ENCODE data around the gene MRPS7.

MRPS7 gene

DNA sequence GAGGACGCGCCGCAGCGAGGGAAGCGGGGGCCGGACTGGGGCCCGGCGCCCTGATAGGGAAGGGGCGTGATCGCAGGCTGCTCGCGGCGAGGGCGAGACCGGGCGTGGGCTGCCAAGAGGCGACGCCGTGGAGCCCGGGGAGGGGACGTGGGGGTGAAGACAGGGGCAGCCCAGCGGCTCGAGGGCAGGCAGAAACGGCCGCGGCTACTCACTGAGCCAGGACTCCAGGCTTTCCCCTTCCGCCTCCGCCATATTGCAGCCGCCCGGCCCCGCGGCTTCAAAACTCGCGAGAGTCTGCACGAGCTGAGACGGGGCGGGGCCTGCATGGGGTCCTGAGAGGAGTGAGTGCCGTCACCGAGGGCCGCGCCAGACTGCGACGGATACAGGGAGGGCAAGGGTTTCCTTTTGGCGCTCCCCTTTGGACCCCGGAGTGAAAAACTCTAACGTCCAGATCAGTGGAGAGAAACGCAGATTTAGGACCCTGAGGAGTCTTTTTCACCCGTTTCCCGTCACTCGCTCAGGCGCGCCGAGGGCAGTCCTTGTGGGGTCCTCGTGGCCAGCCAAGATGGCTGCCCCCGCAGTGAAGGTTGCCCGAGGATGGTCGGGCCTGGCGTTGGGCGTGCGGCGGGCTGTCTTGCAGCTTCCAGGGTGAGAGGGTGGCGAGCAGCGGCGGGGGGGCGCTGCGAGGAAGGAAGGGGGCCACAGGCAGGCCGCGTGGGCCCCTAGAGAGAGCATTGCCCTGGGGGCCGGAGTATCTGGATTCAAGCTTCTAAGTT, at the start of gene MRPS7, which contains the start of gene GGA3:
MRPS7 (plus strand) TSS at position 544 of the 776 bp plus-strand sequence; CDS start at position 566, 22 bp downstream.
GGA3 (minus strand) TSS at position 271 of the 776 bp plus-strand sequence; CDS start at position 252, 19 bp downstream.
- DNase-seq, result peak; percentile 69

DNA sequence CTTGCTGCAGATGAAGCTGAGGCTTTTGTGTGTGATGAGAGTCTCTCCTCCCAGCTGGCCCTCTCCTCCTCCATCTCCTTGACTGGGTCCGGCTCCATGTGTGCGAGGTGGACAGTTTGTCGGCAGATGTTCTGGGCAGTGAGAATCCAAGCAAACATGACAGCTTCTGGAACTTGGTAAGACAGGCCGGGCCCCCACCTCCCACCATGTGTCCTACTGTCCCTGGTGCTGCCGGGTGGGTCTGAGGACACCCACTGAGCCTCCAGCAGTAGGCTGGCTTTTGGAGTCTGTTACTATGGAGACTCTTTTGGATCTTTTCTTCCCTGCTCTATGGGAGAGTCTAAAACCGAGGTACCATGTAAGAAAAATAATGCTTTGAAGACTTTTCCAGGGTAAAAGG, 43.5 kb upstream of the MRPS7 start:
- DNase-seq, result no peak

DNA sequence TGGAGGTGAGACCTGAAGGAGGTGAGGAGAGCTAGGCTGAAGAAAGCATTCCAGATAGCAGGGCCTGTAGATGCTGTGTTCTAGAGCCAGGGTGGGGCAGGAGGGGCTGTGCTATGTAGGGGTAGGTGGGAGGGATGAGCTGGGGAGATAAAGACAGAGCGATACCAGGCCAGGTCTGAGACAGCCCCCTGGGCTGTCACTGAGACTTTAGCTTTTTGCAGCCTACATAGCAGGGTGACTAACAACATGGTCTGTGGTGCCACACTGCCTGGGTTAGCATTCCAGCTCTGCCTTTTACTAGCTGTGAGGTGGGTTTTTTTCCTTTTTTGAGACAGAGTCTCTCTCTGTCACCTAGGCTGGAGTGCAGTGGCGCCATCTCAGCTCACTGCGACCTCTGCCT, 41.9 kb upstream of the MRPS7 start:
- DNase-seq, result no peak

DNA sequence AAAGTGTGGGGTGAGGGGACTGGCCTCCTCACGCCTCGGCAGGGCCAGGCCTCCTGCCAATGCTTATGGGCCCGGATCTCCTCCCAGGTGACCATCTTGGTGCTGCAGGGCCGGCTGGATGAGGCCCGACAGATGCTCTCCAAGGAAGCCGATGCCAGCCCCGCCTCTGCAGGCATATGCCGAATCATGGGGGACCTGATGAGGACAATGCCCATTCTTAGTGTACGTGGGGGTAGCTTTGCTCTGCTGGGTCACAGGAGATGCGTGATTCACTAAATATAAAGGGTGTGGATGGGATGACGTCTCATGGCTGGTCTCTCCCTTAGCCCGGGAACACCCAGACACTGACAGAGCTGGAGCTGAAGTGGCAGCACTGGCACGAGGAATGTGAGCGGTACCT, 36.7 kb upstream of the MRPS7 start:
- no peak for DNase-seq

DNA sequence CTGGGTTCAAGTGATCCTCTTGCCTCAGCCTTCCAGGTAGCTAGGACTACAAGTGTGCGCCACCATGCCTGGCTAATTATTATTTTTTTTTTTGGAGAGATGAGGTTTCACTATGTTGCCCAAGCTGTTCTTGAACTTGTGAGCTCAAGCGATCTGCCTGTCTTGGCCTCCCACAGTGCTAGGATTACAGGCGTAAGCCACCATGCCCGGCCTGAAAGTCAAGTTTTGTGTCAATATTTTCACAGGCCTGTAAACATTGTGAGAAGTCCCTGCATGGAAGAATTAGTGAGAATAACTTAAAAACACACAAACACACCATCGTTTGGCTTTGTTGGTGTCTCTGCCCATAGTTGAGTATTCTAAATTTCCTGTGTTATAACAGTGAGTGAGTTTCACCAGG, 34.0 kb upstream of the MRPS7 start:
- DNase-seq, result no peak

DNA sequence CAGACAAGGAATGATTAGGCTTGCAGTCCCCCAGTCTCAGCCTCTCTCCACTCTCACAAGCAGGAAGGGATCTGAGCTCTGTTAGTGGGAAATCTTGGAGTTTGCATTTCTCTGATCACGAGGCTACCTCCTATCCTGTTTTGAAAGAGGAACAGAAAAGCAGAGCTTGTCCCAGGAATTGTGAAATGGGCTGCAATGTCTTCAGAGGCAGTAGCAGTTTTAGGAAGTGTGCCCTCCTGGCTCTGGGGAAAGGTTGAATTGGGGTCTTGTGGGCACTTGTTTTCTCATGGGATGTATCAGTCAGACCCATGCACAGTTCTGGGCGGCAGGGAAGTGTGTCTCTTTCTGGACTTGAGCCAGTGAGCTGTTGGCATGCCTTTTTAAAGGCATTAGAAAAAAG, 33.4 kb upstream of the MRPS7 start:
- no peak for DNase-seq

DNA sequence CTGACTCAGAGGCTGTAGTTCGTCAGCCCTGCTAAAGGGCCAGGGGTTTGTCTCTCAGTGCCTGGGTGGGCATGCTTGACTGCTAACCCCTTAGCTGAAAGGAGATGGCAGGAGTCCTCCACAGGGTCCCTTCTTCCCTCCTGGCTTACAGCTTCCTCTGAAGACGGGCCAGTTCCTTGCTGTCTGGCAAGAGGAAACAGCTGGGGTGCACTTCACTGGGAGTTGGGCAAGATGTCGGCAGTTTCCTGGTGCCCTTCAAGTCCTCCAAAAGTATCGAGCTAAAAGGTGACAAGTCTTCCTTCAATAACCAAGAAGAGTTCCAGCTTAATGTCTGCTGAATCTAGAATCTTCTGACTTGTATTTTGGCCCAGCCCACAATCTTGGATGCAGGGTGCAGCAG, 32.8 kb upstream of the MRPS7 start:
- no peak for DNase-seq

DNA sequence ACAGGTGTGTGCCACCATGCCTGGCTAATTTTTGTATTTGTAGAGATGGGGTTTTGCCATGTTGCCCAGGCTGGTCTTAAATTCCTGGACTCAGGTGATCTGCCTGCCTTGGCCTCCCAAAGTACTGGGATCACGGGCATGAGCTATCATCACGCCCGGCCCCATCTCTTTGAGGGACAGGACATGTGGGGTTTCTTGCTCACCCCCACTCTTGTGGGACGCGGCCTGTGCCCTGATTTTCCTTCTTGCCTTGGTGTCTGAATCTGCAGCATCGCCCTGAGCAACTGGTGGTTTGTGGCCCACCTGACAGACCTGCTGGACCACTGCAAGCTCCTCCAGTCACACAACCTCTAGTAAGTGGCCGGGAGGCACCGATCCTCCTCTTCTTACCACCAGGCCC, 30.6 kb upstream of the MRPS7 start:
- no peak for DNase-seq

DNA sequence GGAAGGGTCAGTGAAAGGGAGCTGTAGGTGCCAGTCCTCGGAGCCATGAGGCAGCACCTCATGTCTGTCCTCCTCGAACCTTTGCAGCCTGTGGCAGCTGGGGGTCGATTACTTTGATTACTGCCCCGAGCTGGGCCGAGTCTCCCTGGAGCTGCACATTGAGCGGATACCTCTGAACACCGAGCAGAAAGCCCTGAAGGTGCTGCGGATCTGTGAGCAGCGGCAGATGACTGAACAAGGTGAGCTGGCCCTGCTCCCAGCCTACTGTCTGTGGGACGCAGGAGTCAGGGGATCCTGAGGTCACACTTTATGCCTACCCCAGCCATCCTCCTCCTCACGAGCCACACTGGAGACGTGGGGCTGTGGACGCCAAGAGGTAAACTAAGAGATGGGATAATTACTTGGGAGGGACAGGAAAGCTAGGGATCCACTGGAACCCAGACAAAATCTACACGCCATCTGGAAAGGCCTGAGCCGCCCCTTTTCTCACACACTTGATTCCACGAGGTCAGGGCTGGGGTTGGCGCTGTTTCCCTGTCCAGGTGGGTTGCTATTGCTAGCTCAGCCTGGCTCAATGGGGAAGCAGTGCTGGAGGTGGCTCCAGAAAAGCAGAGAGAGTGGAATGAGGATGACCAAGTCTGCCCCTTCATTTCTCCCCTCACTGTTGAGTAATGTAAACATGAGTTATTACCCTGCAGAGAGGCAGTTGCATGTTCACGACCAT, 29.8 kb upstream of the MRPS7 start:
- DNase-seq, result no peak

DNA sequence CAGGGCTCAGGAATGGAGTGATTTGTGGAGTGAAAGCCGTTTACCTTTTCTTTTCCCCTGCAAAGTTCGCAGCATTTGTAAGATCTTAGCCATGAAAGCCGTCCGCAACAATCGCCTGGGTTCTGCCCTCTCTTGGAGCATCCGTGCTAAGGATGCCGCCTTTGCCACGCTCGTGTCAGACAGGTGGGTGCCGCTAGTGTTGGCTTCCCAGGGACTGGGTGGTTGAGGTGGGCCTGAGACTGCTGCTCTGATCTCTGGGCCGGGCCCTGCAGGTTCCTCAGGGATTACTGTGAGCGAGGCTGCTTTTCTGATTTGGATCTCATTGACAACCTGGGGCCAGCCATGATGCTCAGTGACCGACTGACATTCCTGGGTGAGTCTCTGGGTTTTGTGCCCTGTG, 28.9 kb upstream of the MRPS7 start:
- DNase-seq, result no peak

DNA sequence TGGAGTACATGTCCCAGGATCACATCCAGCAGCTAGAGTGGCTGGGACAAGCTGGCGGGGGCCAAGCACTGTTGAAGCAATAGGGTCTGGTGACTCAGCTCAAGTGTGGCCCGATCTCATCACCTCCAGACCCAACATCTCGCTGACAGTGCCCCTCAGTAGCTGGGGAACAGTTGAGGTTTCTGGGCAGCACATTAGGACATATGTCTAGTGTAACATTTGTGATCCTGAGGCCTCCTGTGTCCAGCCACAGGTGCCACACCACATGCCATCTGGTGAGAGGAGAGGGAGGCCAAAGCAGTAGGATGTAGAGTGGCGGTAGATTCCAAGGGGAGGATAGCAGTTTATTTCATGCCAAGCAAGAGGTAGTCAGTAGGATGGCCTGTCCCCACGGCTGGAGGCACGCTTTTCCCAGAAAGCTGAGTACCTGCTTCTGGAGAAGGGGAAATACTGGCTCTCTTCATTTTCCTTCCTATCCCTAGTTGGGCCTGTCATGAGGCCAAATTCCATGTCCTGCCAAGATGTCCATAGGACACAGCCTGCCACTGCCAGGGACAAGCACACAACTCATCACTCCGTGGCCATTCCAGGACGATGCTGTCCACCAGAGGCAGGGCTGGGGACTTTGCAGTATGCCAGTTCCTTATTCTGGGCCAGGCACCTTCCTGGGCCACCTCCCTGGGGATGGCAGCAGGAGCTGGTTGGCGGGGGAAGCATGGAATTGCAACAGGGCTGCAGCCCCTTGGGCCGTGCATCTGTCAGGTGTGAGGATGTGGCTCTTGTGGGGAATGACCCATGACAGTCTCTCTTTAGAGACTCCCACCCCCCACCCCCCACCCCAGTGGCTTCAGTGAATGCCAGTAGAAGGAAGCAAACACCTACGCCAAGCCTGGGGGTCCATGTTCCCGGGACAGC, 24.3 kb upstream of the MRPS7 start:
- no peak for DNase-seq

DNA sequence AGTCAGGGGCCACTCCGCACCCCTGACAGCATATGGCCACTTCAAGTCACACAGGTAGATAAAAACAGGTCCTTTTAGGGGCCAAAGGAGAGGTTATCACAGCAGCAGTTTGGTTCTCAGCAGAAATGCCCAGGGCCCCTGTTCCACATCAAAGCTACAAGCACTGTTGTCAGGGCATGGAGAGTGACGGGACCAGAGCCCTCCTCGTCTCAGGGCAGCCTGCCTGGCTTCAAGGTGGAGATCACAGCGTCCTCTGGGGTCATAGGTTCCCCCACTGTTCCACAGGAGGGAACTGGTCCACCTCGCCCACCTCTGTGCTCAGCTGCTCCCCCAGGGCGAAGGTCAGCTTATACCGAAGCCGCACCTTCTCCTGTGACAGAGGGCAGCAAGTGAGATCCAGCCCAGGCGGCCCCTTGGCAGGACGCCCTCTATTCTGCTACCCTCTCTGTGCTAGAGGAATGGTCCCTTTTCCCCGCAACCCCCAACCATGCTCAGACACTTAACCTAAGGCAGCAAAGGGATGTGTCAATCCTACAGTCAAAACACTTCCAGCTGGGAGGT, 23.6 kb upstream of the MRPS7 start:
- DNase-seq, result no peak

DNA sequence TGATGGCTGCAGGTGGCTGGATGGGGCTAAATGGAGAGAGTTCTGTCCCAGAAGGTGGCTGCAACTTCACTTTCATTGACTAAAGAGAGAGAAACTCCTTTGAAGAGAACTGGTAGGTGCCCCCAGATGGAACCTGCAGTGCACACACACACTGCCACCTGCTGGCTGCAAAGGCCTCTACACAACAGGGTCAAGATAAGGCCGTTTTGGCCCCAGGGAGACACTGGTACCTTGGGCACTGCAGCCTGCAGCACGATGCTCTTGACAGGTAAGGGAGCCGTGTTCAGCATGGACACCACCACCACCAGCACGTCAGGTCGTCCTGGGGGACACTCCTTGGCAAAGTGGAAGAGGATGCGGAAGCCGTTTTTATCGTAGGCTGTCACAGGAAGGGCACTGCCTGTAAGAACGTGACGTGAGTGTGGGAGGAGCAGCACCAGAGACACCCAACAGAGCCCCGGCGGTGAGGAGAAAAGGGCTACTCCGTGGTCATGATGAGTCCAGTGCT, 22.9 kb upstream of the MRPS7 start:
- DNase-seq, result peak; percentile 3

DNA sequence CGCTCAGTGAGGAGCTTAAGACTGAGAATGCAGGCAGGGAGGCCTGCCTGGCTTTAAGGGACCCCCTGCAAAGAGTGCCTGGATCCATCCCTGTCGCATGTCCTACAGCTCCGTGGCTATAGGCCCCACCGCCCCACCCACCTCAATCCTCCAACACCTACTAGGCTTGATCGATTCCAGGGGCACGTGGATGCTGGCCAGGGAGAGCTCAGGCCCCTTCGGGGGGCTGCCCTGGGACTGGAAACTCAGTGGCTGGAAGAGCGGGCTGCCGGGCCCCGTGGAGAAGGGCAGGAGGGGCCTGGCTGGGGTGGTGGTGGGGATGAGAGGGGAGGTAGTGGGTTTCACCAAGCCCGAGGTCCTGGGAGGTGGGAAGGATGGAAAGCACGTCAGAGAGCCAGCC, 22.5 kb upstream of the MRPS7 start:
- DNase-seq, result no peak

DNA sequence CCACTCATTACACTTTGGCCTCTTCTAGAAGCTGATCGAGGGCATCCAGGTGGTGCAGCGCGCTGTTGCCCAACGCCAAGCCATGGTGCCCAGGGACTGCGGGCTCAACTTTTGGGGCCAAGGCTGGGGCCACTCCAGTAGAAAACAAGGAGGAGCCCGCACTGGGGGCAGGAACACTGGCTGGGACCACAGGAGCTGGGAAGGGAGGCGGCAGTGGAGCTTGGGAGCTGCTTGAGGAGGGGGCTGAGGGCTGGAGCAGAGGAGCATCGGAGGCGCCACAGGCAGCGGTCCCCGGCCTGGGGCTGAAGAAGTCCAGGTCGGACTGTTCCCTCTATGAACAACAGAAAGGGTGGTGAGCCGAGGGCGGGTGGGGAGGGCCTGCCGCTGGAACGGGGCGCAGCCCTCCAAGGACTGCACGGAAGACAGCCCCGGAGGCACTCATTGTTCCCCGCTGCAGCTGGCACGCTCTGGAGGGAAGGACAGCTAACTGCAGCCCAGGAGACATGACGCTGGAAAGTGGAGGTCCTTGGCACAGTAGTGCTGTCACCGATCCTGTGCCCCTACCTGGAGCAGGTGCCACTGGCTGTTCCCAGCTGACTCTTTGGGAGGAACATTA, 21.8 kb upstream of the MRPS7 start:
- DNase-seq, result no peak

DNA sequence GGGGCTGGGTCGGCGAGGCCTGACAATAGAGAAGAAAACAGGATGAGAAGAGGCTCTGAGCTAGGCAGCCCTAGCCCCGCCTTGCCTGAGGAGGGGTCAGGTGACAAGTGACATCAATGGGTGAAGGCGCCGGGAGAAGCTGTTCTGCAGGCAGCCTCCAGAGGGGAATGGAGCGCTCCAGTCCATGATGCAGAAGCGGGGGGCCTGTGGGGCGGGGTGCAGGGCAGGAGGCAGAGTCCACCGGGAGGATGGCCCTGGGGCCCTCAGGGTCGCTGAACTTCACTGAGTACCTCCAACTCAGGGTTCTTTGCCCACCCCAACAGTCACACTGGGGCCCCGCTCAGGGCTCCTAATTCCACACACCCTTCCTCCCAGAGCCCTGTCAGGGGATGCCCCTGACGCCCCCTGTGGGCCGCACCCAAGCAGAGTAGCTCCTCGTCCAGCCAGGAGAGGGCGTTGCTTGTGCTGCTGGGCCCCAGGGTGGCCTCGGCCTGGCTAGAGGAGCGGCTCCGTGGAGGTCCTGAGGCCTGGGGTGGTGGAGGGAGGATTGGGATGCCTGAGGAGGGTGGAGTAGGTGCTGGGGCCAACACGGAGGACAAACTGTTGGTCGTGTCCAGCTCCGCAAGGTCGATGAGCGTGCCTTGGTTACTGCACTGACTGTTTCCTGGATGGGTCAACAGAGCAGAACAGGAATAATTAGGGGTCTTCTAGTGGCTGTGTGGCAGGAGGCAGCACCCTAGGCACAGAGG, 21.1 kb upstream of the MRPS7 start:
- peak; percentile 49 for DNase-seq

DNA sequence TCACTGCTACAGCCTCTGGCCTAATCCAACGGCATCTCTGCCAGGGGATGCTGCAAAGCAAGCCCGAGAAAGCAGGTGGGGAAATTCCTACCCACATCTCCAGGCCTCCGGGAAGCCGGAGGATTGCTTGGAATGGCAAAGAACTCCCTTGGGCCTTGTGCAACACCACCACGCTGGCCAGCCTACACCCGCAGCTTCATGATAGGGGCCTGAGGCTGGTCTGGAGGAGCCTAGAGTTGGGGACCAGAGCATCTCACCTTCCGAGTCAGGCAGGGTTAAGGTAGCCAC, 20.6 kb upstream of the MRPS7 start:
- no peak for DNase-seq

DNA sequence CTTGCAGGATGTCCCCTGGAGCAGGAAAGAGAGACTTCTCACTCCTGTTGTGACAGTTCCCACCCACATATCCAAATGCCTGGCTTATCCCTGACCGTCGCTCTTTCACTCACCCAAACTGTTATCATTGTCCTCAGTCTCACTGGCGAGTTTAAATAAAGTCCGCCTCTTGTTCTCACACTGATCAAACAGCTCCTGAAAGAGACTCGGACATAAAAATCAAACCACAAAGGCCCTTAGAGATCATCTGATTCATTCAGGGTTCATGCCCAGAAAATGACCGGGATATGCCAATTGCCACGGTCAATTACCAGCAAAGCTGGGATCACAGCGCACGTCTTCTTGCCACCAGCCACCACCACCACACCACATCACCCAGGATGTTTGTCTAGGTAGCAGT, 20.2 kb upstream of the MRPS7 start:
- no peak for DNase-seq

DNA sequence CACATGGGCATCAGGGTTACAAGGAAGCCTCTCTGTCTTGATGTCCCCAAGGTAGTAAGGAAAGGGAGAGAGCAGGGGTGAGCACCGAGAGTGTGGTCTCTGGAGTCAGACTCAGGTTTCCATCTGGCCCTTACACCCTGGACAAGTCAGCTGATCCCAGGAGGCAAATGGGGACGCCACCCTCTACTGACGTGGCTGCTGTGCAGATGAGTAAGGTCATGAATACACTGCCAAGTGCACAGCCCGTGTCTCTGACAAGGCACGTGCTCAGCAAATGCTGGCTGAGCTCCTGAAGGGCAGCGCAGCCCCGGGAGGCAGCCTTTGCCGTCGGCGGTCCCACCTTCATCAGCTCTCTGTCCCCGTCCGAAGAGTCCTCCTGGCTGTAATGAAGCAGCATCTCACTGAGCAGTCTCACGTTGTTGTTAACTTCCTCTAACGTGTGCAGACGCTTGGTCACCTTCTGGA, 19.7 kb upstream of the MRPS7 start:
- no peak for DNase-seq

DNA sequence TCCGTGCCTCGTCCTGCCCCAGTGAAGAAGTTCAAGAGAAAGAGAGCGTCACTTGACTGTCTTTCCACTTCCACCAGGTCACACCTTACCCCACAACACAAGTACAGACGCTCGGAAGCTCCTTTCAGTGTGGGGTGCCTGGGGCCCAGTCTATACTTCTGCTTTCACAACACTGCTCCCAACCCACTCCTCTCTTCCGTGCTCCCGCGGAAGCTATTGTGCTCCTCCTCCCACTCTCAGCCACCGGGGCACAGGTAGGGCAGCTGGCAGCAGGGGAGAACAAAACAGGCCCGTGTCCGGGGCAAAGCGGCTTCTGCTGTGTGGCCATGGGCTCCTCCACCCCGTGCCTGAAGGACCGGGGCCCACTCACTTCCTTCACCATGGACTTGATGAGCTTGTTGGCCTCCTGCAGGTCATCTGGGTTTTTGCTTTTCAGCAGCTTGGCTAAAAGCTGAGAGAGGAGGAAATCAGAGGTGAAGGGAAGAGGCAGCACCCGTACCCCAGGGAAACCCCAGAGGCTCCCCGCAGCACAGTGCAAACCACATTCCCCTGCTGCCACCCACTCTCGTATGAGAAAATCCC, 19.1 kb upstream of the MRPS7 start:
- no peak for DNase-seq

DNA sequence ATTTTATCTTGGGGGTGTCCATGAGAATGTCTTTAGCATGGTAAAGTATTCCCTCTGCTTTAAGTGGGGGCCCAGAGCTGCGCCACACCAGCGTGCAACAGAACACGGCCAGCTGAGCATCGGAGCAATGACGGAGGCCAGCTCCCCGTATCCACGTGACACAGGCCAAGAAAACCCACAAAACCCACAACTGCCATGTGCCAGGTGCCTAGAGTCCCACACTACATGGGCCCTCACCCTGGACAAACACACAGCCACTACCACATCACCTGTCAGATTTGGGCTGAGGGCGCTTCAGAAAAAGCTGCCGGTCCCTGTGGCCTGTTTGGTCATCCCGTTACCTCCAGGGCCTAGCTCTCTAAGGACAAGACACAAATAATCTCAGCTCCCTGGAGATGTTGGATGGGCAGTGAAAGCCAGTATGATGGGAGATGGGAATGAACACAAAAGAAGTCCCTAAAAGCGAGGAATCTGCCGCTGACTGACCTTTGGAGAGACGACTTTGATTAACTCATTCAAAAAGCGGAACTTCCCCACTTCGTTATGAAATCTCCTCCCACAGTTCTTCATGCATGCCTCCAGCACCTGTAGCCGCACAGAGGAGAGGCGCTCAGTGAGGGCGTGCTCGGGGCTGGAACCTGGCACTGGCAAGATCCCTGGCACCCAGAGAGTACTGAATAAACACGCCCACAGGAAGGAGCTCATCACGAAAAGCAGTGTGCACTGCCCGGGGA, 17.4 kb upstream of the MRPS7 start:
- no peak for DNase-seq
